HCT116 (cell line): ENCODE results near the gene B3GALT5. TPM values are rescaled to one million over a fixed set of nuclear protein-coding genes. Genes with fewer than 3 reads are reported as not detected.

Source experiments
- ATAC-seq: fragments of 200-7000 bp; cut with Tn5 transposase; 2 replicates; pipeline ENCODE4 v1.9.1; 2020; ENCODE audit warnings: mild to moderate bottlenecking, moderate library complexity
- BruUV-seq: library from RNA; stranded (reverse); fragments of 400-500 nt; replicated peaks from 2 replicates; lab custom pipeline; 2021; lab: Mats Ljungman, UMichigan
- CTCF ChIA-PET: fragments of 300-600 bp; sonication (Branson Sonifier 250); formaldehyde crosslinking; loops from one replicate; lab custom pipeline; 2021; ENCODE audit warnings: antibody characterized with exemption; lab: Charles Lee
- POLR2A ChIA-PET: fragments of 300-600, 350-600 bp; sonication (Branson Sonifier 250); formaldehyde crosslinking; loops from one replicate; lab custom pipeline; 2021; ENCODE audit warnings: antibody characterized with exemption; lab: Charles Lee
- RAD21 ChIA-PET, 2 experiments: fragments of 300-600 bp; sonication (Branson Sonifier 250); formaldehyde crosslinking; loops; one replicate each; lab custom pipeline; 2023; ENCODE audit warnings: low total read pairs in 2 of 2; ENCODE audit not compliant: uncharacterized antibody in 2 of 2, unreplicated experiment in 2 of 2, low non-redundant PET in 1 of 2; lab: Charles Lee
- DNase-seq: peaks from one replicate; pipeline ENCODE4 v3.0.0-alpha.2; 2010; ENCODE audit warnings: low read depth, low spot score
- H2AFZ ChIP-seq: fragments of 200-600 bp; shearing (Covaris generic), sonication (generic); 2 replicates; pipeline ENCODE4 v1.6.1; 2017; ENCODE audit warnings: low read depth, mixed run types, mixed read lengths, antibody characterized with exemption, low read length; ENCODE audit not compliant: poor library complexity, severe bottlenecking
- H3K27ac ChIP-seq: 2 replicates; pipeline ENCODE4 v1.5.1; 2012; ENCODE audit warnings: low read depth, low read length
- H3K27me3 ChIP-seq: fragments of 200-600 bp; sonication (generic); 2 replicates; pipeline ENCODE4 v1.6.1; 2016; ENCODE audit warnings: mixed run types, low read length, mixed read lengths; ENCODE audit not compliant: insufficient read depth
- H3K36me3 ChIP-seq, 2 experiments: fragments of 200-500 bp in 1 of 2; fragments of 200-600 bp in 1 of 2; sonication (Bioruptor generic) in 1 of 2; sonication (generic) in 1 of 2; 2 replicates each; pipeline versions ENCODE4 v1.5.1 to v1.6.1; 2014 to 2016; ENCODE audit warnings: low read length in 2 of 2, inconsistent platforms in 1 of 2, mixed read lengths in 1 of 2, mixed run types in 1 of 2; ENCODE audit not compliant: insufficient read depth in 2 of 2, control insufficient read depth in 1 of 2
- H3K4me1 ChIP-seq, 2 experiments: fragments of 200-600 bp in 1 of 2; sonication (generic) in 1 of 2; 2 replicates each; pipeline versions ENCODE4 v1.5.1 to v1.6.1; 2012 to 2017; ENCODE audit warnings: low read length in 2 of 2, inconsistent platforms in 1 of 2, mild to moderate bottlenecking in 1 of 2, mixed read lengths in 1 of 2, mixed run types in 1 of 2, moderate library complexity in 1 of 2; ENCODE audit not compliant: insufficient read depth in 2 of 2, control insufficient read depth in 1 of 2
- H3K4me2 ChIP-seq: fragments of 200-600 bp; sonication (generic); 2 replicates; pipeline ENCODE4 v1.6.1; 2017; ENCODE audit warnings: mixed run types, low read length, mixed read lengths
- H3K4me3 ChIP-seq, 2 experiments: fragments of 200-600 bp in 1 of 2; sonication (generic) in 1 of 2; replicated peaks in 1 of 2; 2 replicates each; pipeline ENCODE4 v1.5.1; 2011 to 2016; ENCODE audit warnings: low read length in 2 of 2, control low read depth in 1 of 2, low read depth in 1 of 2, mild to moderate bottlenecking in 1 of 2, mixed read lengths in 1 of 2, mixed run types in 1 of 2
- H3K79me2 ChIP-seq: fragments of 200-600 bp; sonication (generic); 2 replicates; pipeline ENCODE4 v1.6.1; 2017; ENCODE audit warnings: mild to moderate bottlenecking, mixed run types, low read length, moderate library complexity, mixed read lengths; ENCODE audit not compliant: insufficient read depth
- H3K9ac ChIP-seq: fragments of 200-600 bp; sonication (generic); 2 replicates; pipeline ENCODE4 v1.6.1; 2016; ENCODE audit warnings: low read length, mixed read lengths
- H3K9me2 ChIP-seq: fragments of 200-600 bp; sonication (generic), shearing (Covaris generic); 2 replicates; pipeline ENCODE4 v1.6.1; 2017; ENCODE audit warnings: mixed run types, mild to moderate bottlenecking, moderate library complexity; ENCODE audit not compliant: insufficient read depth
- H3K9me3 ChIP-seq, 2 experiments: fragments of 200-500 bp in 1 of 2; fragments of 200-600 bp in 1 of 2; sonication (Bioruptor generic) in 1 of 2; sonication (generic) in 1 of 2; 2 replicates each; pipeline ENCODE4 v1.6.1; 2014 to 2017; ENCODE audit warnings: low read length in 2 of 2, mixed read lengths in 2 of 2, inconsistent platforms in 1 of 2, low read depth in 1 of 2, mild to moderate bottlenecking in 1 of 2, mixed run types in 1 of 2, moderate library complexity in 1 of 2; ENCODE audit not compliant: control insufficient read depth in 1 of 2, insufficient read depth in 1 of 2
- H4K20me1 ChIP-seq: fragments of 200-600 bp; sonication (generic), shearing (Covaris generic); 2 replicates; pipeline ENCODE4 v1.6.1; 2017; ENCODE audit warnings: mixed run types, mild to moderate bottlenecking, moderate library complexity; ENCODE audit not compliant: insufficient read depth
- ATF3 ChIP-seq: IDR thresholded peaks from 2 replicates; pipeline ENCODE4 v1.6.1; 2012
- CEBPB ChIP-seq: IDR thresholded peaks from 2 replicates; pipeline ENCODE4 v1.6.1; 2012; ENCODE audit warnings: low read depth
- CTCF ChIP-seq, 3 experiments: fragments of 200-600 bp in 1 of 3; sonication (generic) in 1 of 3; IDR thresholded peaks in 2 of 3; conservative IDR thresholded peaks in 1 of 3; 2 replicates each; pipeline ENCODE4 v1.5.1; 2012 to 2017; ENCODE audit warnings: low read depth in 2 of 3, low read length in 2 of 3, antibody characterized with exemption in 1 of 3, borderline replicate concordance in 1 of 3, control low read depth in 1 of 3, mild to moderate bottlenecking in 1 of 3, mixed read lengths in 1 of 3, mixed run types in 1 of 3, moderate library complexity in 1 of 3; ENCODE audit not compliant: insufficient read depth in 1 of 3
- ELF1 ChIP-seq: IDR thresholded peaks from 2 replicates; pipeline ENCODE4 v1.6.1; 2012; ENCODE audit warnings: low read depth, borderline replicate concordance
- JUND ChIP-seq: IDR thresholded peaks from 2 replicates; pipeline ENCODE4 v1.6.1; 2012
- POLR2A ChIP-seq: IDR thresholded peaks from 2 replicates; pipeline ENCODE4 v1.7.0; 2011; ENCODE audit warnings: borderline replicate concordance; ENCODE audit not compliant: insufficient read depth, insufficient read length; ENCODE audit errors: extremely low read depth
- REST ChIP-seq: IDR thresholded peaks from 2 replicates; pipeline ENCODE4 v1.6.1; 2012; ENCODE audit warnings: low read depth
- ZBTB33 ChIP-seq: IDR thresholded peaks from 2 replicates; pipeline ENCODE4 v1.6.1; 2011; ENCODE audit warnings: mild to moderate bottlenecking, low read length, moderate library complexity; ENCODE audit not compliant: insufficient replicate concordance; ENCODE audit errors: extremely low read depth
- ZNF274 ChIP-seq: fragments of 200-500 bp; sonication (Bioruptor generic); IDR thresholded peaks from 2 replicates; pipeline ENCODE4 v1.6.1; 2014; ENCODE audit warnings: mild to moderate bottlenecking, low read depth, low read length, inconsistent platforms
- intact Hi-C: fragments of 100-400 bp; cut with micrococcal nuclease; formaldehyde crosslinking; loops from 2 replicates; pipeline ENCODE4 v1.10.0; 2022
- total RNA-seq: library from RNA; stranded (reverse); gene quantifications from one replicate; pipeline ENCODE4 v1.2.1, GENCODE V29; 2021; ENCODE audit not compliant: unreplicated experiment

Gene B3GALT5
- total RNA-seq, 1 experiment from 2014 or later: 1.2 TPM

- intact Hi-C loops: no loop called here
These were observed 8.1 kb downstream of the B3GALT5 start for GRCh38 chr21:39620856-39621255.

More at GRCh38 chr21:39620856-39621255, 8.1 kb downstream of the B3GALT5 start:
- no TSS peak for BruUV-seq
- DNase-seq: no peak
- POLR2A ChIA-PET: no interaction called here
- H3K9me2 ChIP-seq: no peaks in the 10 kb centered on the region
- RAD21 ChIA-PET: no interaction called here
- H3K4me3 ChIP-seq: no peak overlapping the region
- ATAC-seq: no peak
- CTCF ChIA-PET: no interaction called here
- no peak overlapping the region for H3K27ac ChIP-seq
- H3K9me3 ChIP-seq: no peaks in the 10 kb centered on the region
- no peaks in the 10 kb centered on the region for H3K79me2 ChIP-seq
- H2AFZ ChIP-seq: no peak overlapping the region
- no peak for TF ChIP-seq ZBTB33
- TF ChIP-seq CEBPB: no peak
- TF ChIP-seq ELF1: no peak
- no peak for TF ChIP-seq ZNF274
- no peak for TF ChIP-seq CTCF (IDR thresholded peaks at IDR 0.05 in 2 of 3, conservative IDR thresholded peaks at IDR 0.05 in 1 of 3; ENCODE audit: borderline replicate concordance in 1 of 3, insufficient read depth in 1 of 3, low read depth in 2 of 3, low read length in 2 of 3)
- TF ChIP-seq REST: no peak
- no peak for TF ChIP-seq JUND
- no peak for TF ChIP-seq ATF3
- TF ChIP-seq POLR2A: no peak
- H4K20me1 ChIP-seq: no peaks in the 10 kb centered on the region
- no peak overlapping the region for H3K4me2 ChIP-seq
- H3K4me1 ChIP-seq: no peaks in the 10 kb centered on the region
- H3K27me3 ChIP-seq: no peaks in the 10 kb centered on the region
- H3K9ac ChIP-seq: no peak overlapping the region
- H3K36me3 ChIP-seq: no peaks in the 10 kb centered on the region
